Measurements from ENCODE around the gene LIMK2.

The LIMK2 gene

DNA sequence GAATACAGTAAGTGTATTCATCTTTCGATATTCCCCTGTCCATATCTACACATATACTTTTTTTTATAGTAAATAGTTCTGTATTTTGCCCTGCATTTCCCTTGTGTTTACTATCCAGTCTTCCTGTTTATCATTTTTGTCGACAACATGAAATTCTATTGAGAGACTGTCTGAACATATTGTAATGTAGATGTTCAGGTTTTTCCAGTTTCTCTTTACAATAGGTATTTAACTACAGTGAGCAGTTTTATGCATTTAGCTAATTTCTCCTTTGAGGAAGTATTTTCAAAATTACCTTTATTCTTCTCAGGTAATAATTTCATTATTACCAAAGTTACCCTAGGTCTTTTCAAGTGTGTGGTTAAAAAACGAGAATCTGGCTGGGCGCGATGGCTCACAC is 63.5 kb downstream of the LIMK2 start:
- DNase-seq: no peak

DNA sequence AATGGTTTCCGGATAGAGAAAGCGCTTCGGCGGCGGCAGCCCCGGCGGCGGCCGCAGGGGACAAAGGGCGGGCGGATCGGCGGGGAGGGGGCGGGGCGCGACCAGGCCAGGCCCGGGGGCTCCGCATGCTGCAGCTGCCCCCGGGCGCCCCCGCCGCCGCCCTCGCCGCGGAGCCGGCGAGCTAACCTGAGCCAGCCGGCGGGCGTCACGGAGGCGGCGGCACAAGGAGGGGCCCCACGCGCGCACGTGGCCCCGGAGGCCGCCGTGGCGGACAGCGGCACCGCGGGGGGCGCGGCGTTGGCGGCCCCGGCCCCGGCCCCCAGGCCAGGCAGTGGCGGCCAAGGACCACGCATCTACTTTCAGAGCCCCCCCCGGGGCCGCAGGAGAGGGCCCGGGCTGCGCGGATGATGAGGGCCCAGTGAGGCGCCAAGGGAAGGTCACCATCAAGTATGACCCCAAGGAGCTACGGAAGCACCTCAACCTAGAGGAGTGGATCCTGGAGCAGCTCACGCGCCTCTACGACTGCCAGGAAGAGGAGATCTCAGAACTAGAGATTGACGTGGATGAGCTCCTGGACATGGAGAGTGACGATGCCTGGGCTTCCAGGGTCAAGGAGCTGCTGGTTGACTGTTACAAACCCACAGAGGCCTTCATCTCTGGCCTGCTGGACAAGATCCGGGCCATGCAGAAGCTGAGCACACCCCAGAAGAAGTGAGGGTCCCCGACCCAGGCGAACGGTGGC is 64.5 kb downstream of the LIMK2 start:
- no peak for DNase-seq

DNA sequence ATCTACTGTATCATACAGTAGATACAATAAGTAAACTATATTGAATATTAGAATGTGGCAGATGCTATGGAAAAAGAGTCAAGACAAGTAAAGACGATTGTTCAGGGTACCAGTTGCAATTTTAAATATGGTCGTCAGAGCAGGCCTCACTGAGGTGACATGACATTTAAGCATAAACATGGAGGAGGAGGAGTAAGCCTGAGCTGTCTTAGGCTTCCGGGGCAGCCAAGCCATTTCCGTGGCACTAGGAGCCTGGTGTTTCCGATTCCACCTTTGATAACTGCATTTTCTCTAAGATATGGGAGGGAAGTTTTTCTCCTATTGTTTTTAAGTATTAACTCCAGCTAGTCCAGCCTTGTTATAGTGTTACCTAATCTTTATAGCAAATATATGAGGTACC is 65.6 kb downstream of the LIMK2 start:
- peak in 1 of 2 donors; percentile 17 for DNase-seq

GRCh38 chr22:31278151-31278621 is 66.1 kb downstream of the LIMK2 start:
- peak in 1 of 2 donors; percentile 24 for DNase-seq

DNA sequence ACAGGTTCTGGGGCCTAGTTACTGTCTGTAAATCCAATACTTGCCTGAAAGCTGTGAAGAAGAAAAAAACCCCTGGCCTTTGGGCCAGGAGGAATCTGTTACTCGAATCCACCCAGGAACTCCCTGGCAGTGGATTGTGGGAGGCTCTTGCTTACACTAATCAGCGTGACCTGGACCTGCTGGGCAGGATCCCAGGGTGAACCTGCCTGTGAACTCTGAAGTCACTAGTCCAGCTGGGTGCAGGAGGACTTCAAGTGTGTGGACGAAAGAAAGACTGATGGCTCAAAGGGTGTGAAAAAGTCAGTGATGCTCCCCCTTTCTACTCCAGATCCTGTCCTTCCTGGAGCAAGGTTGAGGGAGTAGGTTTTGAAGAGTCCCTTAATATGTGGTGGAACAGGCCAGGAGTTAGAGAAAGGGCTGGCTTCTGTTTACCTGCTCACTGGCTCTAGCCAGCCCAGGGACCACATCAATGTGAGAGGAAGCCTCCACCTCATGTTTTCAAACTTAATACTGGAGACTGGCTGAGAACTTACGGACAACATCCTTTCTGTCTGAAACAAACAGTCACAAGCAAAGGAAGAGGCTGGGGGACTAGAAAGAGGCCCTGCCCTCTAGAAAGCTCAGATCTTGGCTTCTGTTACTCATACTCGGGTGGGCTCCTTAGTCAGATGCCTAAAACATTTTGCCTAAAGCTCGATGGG is 66.7 kb downstream of the LIMK2 start:
- peak; percentile 58 to 66 for DNase-seq

DNA sequence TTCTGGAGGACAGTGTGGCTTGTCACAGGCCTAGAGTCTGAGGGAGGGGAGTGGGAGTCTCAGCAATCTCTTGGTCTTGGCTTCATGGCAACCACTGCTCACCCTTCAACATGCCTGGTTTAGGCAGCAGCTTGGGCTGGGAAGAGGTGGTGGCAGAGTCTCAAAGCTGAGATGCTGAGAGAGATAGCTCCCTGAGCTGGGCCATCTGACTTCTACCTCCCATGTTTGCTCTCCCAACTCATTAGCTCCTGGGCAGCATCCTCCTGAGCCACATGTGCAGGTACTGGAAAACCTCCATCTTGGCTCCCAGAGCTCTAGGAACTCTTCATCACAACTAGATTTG is 67.2 kb downstream of the LIMK2 start:
- DNase-seq: no peak

DNA sequence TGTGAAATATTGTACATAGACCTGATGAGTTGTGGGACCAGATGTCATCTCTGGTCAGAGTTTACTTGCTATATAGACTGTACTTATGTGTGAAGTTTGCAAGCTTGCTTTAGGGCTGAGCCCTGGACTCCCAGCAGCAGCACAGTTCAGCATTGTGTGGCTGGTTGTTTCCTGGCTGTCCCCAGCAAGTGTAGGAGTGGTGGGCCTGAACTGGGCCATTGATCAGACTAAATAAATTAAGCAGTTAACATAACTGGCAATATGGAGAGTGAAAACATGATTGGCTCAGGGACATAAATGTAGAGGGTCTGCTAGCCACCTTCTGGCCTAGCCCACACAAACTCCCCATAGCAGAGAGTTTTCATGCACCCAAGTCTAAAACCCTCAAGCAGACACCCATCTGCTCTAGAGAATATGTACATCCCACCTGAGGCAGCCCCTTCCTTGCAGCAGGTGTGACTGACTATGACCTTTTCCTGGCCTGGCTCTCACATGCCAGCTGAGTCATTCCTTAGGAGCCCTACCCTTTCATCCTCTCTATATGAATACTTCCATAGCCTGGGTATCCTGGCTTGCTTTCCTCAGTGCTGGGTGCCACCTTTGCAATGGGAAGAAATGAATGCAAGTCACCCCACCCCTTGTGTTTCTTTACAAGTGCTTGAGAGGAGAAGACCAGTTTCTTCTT is 67.9 kb downstream of the LIMK2 start:
- DNase-seq: peak in 1 of 2 donors; percentile 17

GRCh38 chr22:31281733-31282132 is 69.6 kb downstream of the LIMK2 start:
- no peak for DNase-seq

DNA sequence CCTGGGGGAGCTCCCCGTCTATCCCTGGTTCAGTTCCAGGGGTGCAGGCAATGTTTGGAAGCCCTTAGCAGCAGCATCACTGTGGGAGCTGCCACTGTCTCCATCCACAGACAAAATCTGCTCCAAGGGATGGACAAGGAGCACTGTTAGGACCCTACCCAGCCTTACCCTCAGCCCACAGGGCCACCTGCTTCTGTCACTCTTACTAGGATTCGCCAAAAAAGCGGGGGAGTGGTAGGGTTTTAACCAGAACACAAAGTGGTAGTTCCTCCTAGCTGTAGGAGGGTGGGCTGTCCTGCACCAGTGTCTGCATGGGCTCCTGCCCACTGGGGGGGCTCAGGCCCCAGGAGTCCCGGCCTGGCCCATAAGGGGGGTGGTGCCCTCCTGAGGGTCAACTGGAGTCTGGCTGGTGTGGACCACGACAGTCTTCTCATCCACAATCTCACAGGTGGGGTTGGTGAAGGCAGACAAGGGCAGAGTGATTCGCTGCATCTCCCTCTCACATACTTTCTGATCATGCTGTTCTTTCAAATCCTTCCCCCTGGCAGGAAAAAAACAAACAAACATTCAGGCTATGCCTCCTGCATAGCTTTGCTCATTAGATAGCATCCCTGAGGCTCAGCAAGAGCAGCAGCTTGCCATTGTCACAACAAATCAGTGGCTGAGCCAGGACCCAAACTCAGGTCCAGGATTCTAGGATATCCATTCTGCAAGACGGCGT is 70.8 kb downstream of the LIMK2 start:
- no peak for DNase-seq

DNA sequence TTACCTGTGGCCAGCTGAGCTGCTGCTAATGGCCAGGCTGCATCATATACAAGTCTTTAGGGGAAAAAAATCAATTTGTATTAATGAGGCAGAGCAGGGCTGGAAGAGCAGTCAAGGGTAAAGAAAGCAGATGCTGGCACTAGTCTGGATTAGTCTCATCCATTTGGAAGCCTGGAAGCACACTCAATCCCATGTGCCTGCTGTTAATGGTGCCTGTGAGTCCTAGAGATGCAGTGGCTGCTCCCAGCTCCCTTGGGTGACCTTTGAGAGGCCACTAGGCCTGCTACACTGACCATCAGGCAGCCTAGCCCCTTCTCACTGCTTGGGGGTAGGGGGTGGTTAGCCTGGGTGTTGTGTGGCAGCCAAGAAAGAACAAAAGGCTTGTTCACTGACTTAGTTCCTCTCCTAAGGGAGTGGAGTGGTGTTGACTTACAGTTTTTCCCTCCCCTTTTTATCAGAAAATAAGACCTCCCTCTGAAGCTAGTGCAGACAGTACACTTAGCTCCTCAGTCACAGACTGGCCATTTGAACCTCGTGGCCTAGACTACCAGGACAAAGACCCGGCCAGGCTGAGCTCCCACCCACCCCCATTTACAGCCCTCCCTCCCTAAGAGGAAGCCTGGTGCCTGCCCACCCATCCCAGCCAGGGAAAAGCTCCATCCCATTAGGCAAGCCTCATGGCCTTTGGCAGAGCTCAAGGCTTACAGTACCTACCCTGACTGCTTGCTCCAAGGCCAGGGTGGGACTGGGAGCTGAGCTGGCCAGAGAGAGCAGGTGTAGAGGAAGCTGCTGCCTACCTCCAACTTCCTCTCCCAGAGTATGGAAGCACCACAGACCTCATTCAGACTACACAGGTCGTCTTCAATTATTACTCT is 72.4 kb downstream of the LIMK2 start:
- no peak for DNase-seq

GRCh38 chr22:31286360-31287255 is 74.5 kb downstream of the LIMK2 start:
- DNase-seq: peak; percentile 88 to 90

DNA sequence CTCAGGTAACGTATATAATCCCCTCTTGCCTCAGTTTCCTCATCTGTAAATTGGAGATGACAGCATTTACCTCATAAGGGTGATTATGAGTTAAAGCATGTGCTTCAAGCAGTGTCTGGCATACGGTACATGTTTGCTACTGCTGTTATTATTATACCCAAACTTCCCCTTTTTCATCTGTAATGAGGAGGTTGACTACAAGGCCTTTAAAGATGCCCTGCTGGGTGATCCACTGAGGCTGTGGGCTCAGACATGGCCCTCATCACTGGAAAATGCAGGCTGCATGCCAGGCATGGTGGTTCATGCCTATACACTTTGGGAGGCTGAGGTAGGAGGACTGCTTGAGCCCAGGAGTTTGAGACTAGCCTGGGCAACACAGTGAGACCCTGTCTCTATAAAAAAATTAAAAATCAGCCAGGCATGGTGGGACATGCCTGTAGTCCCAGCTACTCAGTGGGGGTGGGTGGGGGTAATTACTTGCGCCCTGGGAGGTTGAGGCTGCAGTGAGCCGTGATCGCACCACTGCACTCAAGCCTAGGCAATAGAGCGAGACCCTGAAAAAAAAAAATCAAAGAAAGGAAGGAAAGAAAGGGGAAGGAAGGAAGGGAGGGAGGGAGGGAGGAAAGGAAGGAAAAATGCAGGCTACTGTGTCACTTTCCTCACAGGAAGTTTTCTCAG is 75.9 kb downstream of the LIMK2 start:
- DNase-seq: no peak

DNA sequence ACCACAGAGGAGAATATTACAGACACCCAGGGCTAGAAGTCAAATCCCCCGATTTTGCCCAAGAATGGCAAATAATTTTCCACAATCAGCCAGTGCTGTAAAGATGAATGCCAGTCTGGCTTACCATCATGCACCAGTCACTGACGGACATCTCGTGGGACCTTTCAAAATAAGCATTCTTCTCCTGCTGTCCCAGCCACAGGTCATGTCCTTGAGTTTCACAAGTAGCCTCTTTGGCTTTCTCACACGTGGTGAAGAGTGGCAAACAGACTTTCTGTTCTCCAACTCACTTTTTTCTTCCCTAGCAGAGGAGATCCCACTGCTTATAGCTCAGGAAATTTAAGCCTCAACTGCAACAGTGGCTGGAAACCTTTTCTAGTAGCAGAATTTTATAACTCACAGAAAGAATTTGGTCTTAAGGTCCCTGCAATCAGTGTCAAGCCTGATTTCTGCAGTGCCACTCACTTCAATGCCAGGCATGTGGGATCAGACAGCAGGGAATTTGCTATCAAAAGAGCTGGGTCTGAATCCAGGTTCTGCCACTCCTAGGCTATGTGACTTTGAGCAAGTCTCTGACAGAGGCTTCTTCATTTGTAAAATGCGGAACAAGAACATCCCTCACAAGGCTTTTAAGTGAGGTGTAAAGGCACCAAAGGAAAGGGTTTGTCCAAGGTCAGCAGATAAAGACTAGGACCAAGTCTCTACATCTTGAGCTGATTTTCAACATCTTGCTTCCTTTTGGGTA is 76.6 kb downstream of the LIMK2 start:
- DNase-seq: no peak

DNA sequence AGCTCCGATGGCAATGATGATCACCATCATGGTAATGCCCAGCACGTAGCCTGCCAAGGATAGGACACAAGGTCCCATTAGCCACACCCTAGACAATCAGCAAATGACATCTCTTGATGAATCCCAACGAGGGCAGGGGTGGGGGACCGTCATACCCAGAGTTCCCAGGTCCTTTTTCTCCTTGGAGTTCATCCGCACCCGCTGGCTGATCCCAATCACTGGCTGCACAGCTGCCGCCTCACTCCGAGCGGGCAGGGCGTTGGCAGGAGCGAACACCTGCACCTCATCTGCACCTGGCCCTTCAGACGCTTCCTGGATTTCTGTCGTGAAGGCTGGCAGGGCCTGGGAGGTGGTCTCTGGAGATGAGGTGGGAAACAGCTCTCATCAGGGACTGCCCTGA is 77.2 kb downstream of the LIMK2 start:
- DNase-seq: no peak

DNA sequence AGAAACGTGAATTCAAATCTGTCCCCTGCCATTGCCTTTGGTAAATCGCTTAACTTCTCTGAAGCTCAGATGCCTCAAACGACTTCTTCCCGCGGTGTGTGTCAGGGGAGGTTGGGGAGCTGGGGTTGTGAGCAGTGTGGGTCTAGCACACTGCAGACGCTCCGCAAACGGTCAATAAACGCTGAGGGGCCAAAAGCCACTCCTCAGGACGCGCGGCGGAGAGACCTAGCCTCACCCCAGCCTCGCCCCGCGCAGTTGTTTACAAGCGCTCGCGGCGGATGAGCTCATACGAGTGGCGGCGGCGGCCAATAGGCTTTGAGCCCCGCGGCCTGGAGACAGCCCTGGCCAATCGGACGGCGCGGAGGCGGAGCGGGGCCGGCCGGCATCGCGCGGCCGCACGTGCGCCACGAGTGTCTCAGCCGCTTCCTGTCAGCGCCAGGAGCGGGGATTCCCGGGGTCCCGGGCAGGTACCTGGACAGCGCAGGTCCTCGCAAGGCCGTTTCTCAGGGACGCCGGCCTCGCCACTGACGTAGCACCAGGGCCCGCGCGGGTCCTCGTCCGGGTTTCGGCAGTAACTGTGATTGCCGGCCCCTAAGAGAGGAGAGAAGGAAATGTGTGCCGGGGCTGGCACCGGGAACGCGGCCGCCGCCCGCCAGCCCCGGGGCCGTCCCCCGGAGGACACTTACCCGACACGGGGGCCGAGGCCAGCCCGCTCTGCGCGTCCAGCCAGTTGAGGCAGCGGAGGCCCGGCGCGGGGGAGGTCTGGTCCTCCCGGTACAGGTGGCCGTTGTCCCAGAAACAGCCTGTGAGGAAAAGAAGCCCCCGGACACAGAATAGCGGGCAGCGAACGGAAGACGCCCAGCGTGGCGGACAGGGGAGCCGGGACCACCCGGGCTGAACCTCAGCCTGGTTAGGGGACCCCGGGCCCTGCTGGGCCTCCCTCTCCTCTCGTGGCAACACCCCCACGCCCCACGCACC is 78.7 kb downstream of the LIMK2 start:
- DNase-seq: peak; percentile 96 to 97

DNA sequence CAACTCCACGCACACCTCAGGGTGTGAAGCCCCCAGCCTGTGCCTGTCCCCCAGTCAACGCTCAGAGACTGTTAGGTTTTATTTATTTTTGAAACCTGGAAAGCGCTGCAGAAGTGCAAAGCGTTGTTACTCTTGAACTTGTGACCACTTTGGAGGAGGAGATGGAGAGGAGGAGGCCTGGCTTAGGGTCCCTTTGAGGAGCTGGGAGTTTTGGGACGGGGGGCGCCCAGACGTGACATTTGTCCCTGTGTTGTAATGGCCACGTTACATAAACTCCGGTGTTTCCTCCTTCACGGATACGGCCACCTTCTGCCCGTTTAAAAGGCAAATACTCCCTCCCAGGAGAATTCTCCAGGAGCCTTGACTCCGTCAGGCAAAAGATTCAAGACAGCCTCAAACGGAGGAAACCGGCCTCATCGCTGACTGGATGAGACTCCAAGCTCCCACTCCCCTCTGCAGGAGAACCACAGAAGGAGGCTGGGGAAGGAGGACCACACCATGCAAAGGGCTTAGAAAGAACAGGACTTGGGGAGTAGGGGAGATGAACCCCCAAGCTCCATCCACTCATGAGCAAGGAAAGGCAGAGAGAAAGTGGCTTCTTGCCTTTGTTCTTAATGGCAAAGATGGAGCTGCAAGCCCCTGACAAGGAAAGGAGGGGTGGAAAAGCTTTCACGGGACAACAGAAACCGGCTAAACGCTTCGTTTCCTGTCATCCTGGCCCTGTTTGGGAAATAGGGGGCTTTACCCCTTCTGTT is 79.6 kb downstream of the LIMK2 start:
- DNase-seq: peak in 1 of 2 donors; percentile 48

DNA sequence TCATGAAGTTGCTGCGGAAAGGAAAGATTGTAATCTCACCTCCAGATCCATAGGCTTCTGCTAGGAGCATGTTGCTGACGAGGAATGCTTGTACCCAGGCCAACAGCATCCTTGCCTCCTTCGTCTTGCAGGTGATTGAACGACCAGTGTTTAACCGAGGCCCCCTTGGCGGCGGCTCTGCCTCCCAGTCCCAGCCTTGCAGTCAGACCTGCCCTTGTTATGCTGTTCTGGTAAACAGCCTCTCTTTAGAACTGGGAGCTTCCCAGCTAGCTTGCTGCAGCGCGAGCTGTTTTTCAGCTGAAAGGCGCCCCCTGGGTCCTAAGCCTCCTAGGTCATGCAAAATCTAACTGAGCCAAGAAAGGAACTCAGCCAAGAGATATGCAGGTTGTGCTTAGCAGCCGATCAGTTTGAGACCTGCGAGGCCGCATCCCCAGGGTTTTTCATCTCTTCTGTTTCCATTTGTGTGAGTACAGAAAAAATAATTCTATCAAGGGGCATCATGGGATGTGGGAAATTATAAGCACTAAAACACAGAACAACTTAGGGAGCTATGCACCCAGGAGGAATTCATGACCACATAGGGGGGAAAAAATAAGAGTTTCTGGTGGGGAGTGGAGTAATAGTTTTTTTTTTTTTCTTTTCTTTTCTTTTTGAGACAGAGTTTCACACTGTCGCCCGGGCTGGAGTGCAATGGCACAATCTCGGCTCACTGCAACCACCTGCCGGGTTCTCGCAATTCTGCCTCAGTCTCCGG is 80.3 kb downstream of the LIMK2 start, which contains the start of gene PIK3IP1:
PIK3IP1 (minus strand) TSS at position 253 of the 754 bp plus-strand sequence; CDS start at position 109, 144 bp downstream.
- DNase-seq: peak; percentile 90 to 91
